Measurements from ENCODE around the gene C19orf47.

The C19orf47 gene

DNA sequence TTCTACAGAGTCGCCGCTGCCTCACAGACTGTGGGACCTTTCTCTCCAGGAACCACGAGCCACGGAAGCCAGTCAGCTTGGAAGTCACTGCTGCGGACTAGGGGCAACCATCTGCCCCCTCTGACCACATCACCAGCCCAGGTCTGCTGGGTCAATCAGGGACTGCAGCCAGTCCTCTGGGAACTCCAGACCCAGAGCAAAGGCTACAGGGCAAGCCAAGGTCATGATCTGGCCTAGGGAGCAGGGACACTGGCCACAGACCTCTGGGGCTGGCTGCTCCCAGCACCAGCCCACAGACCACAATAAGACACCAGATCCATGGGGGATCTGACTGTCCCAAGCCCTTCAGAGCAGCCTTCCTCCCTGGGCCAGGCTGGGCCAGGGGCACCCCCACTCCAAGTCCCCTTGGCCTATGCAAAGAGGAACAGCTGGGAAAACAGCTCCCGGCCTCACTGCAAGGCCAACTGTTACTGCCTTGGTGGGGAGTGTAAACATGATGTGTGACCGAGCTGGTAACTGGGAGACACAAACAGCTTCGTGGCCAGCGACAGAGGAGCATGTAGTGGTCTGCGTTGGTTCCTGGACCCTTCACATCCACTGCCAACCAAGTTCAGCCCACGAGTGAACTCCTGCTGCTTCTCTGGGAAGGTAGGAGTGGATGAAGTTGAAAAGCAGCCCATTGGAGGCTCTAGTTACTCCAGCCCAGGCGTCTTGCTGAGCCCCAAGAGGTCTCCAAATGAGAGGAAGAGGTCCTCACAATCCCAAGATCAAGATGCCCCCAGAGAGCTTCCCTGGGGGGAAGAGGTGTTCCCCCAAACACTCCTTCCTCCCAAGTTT lies 64.6 kb downstream of the C19orf47 start:
- FAIRE-seq (no peak), DNase-seq (ENCODE audit: low spot score) (no peak)

DNA sequence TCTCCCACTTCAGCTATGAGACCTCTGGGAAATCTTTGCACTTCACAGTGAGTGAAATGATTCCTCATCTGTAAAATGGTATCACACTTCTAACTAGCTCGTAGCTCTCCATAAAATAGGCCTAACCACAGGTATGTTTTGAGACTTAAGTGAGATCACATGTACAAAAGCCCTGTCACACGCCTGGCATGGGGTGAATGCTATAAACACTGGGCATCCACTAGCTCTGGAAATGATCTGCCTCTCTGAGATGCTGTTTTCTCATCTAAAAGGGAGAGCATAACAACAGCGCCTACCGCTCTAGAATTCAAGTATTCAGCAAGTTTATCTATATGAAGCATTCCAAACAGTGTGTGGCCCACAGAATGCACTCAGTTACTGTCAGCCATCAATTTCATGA lies 65.3 kb downstream of the C19orf47 start:
- no peak for FAIRE-seq

DNA sequence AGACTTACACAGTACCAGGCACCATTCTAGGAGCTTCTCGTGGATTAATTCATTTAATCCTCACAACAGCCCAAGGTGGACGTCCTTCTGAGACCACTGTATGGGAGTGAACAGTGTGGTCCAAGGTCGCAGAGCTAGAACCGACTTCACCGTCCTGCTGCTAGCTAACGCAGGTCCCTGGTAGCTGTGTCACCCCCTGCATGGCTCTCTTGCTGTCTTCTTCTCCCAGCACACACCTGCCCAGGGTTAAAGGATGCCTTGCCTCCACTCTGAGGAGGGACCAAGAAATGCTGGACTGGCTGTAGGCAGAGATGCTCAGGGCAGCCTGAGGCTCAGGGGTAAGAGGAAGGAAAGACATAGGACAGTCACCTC lies 66.0 kb downstream of the C19orf47 start:
- DNase-seq (ENCODE audit: low spot score) = no peak
- FAIRE-seq = no peak

More for the DNA sequence above, 65.3 kb downstream of the C19orf47 start:
- no peak for DNase-seq (ENCODE audit: low spot score)

DNA sequence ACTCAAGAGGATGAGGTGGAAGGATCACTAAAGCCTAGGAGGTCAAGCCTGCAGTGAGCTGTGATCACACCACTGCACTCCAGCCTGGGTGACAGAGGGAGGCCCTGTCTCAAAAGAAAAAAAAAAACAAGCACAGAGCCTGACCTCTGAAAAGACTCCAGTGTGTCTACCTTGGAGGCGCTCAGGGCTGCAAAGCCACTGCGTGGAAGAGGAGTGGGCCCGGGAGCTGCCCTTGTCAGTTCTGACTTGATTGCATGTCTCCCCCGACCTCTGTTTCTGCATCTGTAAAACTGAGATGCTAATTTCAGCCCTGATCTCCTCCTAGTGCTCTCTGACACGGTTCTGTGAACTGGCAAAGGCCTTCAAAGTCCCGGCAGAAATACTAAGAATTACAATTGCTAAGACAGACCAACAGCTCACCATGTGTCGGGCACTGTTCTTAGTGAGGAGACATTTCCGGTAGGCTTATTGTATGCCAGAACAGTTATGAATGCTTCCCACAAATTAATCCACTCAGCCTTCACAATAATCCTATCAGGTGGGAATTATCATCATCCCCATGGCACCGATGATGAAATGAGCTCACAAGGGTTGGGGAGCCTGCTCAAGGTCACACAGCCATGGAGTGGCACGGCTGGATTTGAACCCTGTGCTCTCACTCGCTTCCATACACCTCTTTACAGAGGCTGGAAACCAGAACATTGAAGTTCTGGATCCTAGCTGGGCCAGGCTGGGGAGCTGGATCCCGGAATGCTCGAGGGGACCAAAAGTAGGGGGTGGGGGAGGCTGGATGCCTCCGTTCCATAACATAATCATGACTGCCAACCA lies 66.6 kb downstream of the C19orf47 start:
- no peak for FAIRE-seq
- no peak for DNase-seq (ENCODE audit: low spot score)

DNA sequence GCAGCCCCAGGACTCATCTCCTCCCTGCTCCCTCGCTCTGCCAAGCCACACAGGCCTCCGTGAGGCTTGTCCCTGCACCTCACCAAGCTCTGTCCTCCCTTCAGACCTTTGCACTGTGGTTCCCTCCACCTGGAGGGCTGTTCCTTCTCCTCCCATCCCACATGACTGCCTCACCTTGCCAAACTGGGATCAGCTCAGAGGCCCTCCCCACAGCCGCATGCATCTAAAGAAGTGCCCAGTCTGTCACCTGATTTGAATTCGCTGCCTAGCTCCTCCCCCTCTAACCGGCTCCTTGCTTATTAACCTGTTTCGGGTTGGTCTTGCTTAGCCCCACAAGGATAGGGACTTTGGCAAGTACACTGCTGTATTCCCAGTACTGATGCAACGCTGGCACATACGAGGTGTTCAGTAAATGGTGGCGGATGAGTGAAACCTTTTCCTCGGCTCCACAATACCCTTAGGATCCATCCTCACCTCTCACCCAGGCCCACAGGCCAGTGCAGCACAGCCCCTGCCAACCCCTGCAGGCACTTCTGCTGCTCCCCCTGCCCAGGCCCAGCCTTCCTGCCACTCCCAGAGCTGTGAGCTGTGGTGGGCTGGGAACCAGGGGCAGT lies 67.5 kb downstream of the C19orf47 start:
- FAIRE-seq (no peak), DNase-seq (ENCODE audit: low spot score) (no peak)

DNA sequence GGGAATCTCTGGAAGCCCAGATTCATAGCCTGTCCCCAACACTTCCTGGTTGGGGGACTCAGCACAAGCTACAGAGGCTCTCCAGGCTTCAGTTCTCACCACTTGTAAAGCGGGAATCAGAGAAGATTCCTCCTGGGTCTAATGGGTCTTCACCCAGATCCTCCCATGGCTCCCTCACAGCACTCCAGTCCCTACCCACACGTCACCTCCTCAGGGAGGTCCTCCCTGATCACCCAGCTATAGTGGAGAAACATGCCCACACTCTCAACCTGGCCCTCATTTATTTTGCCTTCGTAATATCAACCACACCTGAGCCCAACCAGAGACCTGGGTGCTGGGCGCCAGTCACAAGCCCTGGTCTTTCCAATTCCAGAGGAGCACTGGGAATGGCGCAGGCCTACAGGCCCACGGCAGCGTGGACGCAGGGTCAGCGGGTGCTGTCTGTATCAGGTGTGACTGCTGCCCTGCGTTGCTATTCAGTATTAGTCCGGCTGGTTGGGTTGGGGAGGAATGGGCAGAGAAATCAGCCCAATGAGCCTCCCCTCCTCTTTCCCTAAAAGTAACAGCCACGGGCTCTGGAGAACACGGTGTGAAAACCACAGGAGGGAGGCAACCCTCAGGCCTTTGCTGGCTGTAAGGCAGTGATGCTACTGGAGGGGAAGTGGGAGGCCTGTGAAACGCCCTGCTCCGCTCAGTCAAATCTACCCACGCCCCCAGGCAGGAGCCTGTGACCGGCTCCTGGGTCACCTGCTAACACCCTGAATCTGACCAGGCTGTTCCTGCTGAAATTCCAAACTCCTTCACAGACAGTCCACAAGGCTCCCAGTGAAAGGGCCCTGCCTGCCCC lies 68.2 kb downstream of the C19orf47 start:
- FAIRE-seq = no peak
- no peak for DNase-seq (ENCODE audit: low spot score)

DNA sequence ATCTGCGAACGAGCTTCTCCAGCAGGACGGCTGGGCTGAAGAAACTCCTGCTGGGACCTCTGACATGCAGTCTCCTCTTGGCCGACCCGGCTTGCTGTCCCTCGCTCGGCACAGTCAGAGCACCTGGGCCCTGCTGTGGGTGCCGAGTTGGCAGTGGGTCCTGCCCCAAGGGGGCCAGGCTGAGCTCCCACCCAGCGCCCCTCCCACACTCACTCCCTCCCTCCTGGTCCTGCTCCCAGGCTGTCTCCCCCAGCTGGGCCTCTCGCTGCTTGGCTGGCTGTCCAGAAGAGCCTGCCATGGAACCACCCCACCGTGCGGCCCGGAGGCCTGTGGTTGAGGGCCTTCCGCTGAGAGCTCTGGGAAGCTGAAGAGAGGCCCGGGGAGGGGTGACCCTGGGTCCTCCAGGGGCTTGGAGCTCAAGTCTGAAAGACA lies 69.1 kb downstream of the C19orf47 start:
- FAIRE-seq (no peak), DNase-seq (ENCODE audit: low spot score) (no peak)

DNA sequence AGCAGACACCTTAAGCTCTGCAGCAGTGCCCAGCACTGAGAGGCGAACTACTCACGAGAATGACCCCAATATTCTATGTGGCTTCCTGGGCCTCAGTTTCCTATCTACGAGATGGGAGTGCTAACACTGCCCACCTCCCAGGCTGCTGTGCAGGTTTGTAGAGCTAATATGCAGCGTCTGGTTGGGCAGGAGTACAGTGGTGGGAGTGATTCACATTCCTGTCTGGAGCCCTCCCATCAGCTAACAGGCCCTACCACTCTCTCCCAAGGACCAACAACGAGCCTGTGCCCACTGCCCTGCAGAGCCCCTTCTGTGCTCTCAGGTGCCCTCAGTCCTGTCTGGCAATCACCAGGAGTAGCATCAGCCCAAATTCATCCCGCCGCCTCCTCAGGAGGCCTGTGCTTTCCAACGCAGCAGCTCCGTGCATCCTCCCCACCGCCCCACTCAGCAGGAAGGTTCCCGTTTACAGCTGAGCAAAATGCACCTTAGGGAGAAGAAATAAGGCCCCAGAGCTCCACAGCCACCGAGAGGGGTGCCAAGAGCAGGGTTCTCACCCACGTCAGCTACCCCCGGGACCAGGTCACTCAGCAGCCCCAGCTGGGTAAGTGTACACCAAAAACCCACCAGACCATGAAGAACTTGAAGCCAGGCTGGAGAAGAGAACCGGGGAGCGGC lies 69.7 kb downstream of the C19orf47 start:
- DNase-seq (ENCODE audit: low spot score) (no peak), FAIRE-seq (no peak)

DNA sequence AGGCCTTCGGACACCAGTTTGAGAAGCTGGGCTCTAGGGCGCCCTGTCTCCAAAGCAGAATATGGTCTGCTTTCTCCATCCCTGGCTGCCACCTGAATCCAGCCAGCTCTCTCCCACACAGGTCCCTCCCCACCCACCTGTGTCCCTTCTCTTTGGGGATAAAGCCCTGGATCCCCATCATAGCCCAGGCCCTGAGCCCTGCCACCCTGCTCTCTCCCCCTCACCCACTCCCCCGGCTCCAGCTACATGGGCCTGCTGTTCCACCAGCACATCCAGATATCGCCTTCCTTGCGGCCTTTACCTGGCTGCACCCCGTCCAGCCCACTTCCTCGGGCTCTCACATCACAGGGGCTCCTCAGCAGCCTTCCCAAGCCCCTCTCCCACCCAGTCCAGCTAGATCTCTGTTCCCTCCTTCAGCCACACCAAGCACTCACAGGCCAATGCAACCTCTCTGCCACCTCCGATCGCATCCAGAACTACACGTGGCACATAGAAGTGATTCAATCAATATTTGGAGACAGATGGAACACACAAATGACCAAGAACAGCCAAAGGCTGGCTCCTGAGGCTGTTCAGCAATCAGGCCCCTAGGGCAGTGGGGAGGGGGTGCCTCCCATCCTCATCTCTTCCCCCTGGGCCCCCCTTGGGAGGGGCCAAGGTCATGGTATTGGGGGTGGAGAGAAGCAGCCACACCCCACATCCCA lies 70.7 kb downstream of the C19orf47 start:
- FAIRE-seq = no peak
- no peak for DNase-seq (ENCODE audit: low spot score)

DNA sequence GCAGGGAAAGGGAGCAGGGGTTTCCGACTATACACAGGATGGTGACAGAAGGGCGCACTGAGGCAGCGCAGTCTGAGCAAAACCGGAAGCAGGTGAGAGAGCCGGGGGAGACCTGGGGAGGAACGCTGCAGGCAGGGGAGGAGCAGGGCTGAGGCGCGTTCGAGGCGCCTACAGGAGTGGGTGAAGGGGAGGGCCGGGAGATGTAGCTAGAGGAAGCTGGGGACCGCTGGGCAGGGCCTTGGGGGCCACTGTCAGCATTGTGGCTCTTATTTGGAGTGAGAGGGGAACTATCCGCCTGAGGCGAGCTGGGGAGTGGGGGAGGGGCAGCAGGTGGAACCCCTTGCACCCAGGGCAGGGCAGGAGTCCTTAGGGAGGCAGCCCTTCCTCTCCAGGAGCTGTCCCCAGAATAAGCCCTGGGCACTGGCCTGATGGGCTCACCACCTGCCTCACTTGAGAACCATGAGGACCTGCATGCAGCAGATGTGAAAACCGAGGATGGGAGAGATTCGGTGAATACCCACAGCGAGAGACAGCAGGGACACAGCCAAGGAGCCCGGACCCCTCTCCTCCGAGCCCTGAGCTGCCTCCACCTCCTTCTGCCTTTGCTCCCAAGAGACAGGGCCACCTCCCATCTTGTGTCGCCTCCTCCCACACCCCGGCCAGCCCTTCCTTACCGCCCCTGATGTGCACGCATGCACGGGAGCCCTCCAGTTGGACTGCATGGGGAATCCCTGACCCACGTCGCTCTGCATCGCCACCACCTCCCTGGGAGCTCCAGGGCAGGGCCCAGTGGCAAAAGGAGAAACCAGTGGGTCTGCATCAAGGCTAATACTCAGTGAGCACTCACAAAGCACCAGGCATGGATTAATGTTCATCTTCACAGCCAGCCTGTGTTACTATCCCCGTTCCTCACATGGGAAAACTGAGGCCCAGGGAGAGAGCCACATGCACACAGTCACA lies 73.3 kb downstream of the C19orf47 start:
- DNase-seq (ENCODE audit: low spot score) = no peak
- no peak for FAIRE-seq

DNA sequence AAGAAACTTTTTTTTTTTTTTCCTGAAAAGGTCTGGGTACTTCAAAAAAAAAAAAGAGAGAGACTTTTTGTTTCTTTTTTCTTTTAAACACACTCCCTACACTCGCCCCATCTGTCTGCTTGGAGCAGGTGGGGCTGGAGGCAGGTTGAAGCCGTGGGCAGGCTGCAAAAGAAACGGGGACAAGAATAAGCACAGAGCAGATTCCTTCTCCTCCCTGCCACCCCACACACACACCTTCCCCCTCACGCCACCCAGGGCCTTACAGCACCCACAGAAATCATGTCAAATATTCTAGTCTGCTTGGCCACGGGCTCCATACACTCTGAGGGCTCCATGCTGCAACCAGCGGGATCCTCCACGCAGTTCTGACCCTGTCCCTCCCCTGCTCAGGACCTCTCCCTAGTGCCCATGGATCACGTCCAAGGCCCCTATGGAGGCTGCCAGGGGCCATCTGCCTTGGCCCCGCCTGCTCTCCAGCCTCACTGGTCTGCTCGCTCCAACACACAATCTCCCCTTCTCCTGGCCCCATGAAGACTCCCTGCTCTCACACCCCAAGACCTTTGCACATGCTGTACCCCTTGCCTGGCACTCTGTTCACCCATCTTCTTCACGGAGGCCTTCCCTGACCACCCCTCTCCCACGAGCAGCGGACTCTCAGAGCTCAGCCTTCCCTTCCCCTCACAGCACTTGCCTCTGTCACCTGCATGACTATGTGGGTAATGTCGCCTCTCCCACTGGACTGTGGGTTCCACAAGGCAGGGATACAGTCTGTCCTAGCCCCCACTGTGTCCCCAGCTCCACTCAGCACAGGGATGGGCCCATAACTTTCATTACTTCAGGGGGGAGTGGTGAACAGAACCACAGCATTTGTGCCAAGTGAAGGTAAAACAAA lies 74.5 kb downstream of the C19orf47 start:
- FAIRE-seq (no peak), DNase-seq (ENCODE audit: low spot score) (no peak)

DNA sequence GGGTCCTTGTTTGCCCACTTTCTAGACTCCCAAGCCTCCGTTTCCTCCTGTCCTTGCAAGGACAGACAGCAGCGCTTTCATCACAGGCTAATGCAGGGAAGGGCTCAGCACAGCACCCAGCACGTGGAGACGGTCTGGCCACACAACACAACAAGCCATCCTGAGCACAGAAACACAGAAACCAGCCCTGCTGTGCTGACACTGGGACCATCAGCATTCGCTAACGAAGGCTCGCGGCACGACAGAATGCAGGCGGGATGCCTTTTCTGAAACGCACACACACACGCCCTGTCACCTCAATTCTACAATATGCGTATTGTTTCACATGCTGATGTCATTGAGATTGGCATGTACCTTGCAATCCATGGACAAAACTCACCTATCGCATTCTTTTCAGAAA lies 75.9 kb downstream of the C19orf47 start:
- DNase-seq (ENCODE audit: low spot score) = no peak
- FAIRE-seq = no peak

DNA sequence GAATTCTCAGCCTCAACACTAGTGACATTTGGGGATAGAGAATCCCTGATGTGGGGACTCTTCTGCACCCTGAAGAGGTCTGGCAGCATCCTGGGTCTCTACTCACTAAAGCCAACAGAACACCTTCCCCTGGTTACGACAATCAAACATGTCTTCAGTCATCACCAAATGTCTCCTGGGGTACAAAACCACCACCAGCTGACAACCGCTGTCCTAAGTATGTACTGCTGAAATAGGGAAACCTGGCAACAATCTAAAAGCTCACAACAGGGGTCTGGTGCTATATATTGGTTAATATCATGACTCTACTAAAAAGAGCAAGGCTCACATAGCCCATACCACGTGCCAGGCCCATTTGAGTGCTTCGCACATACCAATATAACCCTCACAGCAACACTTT lies 76.5 kb downstream of the C19orf47 start:
- DNase-seq (ENCODE audit: low spot score) (no peak), FAIRE-seq (no peak)

DNA sequence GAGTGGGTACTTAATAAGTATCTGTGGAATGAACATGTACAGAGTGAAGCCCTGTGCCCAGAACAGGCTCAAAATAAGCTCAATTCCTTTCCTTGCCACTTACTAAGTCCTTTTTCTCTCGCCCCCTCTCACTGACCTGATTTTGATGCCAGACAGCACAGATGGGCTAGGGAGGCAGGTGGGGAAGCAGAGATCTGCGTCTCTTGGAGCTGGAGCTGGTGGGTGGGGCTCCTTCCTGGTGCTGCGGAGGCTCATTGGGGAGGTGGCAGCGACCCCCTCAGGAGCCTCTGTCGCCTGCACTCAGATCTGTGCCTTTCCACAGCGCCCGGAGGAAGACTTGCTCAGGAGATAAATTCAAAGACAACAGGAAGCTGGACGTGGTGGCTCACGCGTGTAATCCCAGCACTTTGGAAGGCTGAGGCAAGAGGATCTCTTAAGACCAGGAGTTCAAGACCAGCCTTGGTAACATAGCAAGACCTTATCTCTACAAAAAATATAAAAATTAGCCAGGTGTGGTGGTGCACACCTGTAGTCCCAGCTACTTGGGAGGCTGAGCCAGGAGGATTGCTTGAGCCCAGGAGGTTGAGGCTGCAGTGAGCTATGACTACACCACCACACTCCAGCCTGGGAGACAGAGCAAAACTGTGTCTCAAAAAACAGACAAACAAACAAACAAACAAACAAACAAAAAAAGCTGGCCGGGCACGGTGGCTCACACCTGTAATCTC lies 77.7 kb downstream of the C19orf47 start:
- DNase-seq (ENCODE audit: low spot score) (no peak), FAIRE-seq (no peak)

Measured in urothelium cell line (cell line).